ENCODE results near the gene TMED6.
A peak's percentile ranks its signal among the peaks of the same experiment; 100 is the strongest.
"Not testable (repeated sequence)": the region's sequence is repeated elsewhere in the genome, so short reads cannot be mapped to it uniquely, and the experiment has no call there.

TMED6 gene

GRCh38 chr16:69302301-69302700 lies 49.3 kb downstream of the TMED6 start:
- DNase-seq (ENCODE audit: low read depth), result no peak
- no peak overlapping the region for H3K4me3 ChIP-seq (ENCODE audit: low read length)
- no peak for TF ChIP-seq CTCF (IDR thresholded peaks at IDR 0.05; ENCODE audit: insufficient read depth, low read depth, low read length, missing control alignments)

- no peak overlapping the region for H3K4me3 ChIP-seq (ENCODE audit: low read length)
- no peak for DNase-seq (ENCODE audit: low read depth)
- no peak for TF ChIP-seq CTCF (IDR thresholded peaks at IDR 0.05; ENCODE audit: insufficient read depth, low read depth, low read length, missing control alignments)
Observed at GRCh38 chr16:69301861-69302260, 49.7 kb downstream of the TMED6 start.

GRCh38 chr16:69301187-69301586 lies 50.4 kb downstream of the TMED6 start:
- no peak overlapping the region for H3K4me3 ChIP-seq (ENCODE audit: low read length)
- no peak for TF ChIP-seq CTCF (IDR thresholded peaks at IDR 0.05; ENCODE audit: insufficient read depth, low read depth, low read length, missing control alignments)
- DNase-seq (ENCODE audit: low read depth), result no peak

DNA sequence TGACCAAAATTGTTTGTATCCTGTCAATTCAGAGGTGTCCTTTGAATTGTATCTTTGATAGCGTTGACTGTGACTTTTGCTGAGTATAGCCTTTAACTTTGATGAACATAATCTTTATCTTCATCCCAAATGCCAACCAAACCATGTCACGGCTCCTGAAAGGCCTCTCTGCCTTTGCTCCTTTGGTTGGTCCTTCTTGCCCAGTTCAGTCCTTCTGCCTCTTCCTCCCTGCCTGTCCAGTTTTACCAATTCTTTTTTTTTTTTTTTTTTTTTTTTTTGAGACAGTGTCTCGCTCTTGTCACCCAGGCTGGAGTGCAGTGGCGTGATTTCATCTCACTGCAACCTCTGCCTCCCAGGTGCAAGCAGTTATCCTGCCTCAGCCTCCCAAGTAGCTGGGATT lies 53.3 kb downstream of the TMED6 start:
- no peak overlapping the region for H3K4me3 ChIP-seq (ENCODE audit: low read length)
- no peak for TF ChIP-seq CTCF (IDR thresholded peaks at IDR 0.05; ENCODE audit: insufficient read depth, low read depth, low read length, missing control alignments)
- no peak for DNase-seq (ENCODE audit: low read depth)

- DNase-seq (ENCODE audit: low read depth); H3K4me3 ChIP-seq (ENCODE audit: low read length): not testable (repeated sequence)
Observed at GRCh38 chr16:69296771-69297170, 54.8 kb downstream of the TMED6 start.

GRCh38 chr16:69294051-69294450 lies 57.5 kb downstream of the TMED6 start:
- peak; percentile 79 for DNase-seq (ENCODE audit: low read depth)
- H3K4me3 ChIP-seq (ENCODE audit: low read length), result no peak overlapping the region
- no peak for TF ChIP-seq CTCF (IDR thresholded peaks at IDR 0.05; ENCODE audit: insufficient read depth, low read depth, low read length, missing control alignments)

DNA sequence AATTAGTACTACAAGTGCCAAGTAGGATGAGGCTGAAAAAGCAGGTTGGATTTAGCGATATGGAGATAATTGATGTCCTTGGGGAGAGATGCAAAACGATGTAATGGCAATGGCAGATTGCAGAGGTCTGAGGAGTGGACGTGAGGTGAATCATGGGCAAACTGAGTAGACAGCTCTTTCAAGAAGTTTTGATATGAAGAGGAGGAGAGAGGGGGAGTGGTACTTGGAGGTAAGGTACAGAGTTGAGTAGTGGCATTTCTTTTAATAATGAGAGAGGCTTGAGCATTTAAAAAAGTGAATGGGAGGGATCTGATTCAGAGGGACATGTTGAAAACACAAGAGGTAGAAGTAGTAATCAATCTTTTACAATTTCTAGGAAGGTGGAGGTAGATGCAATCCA lies 58.2 kb downstream of the TMED6 start:
- TF ChIP-seq CTCF (IDR thresholded peaks at IDR 0.05; ENCODE audit: insufficient read depth, low read depth, low read length, missing control alignments), result no peak
- no peak for DNase-seq (ENCODE audit: low read depth)
- H3K4me3 ChIP-seq (ENCODE audit: low read length), result no peak overlapping the region
